Measurements from ENCODE around the gene FBXO41.
A peak's percentile ranks its signal among the peaks of the same experiment; 100 is the strongest.

FBXO41 gene

DNA sequence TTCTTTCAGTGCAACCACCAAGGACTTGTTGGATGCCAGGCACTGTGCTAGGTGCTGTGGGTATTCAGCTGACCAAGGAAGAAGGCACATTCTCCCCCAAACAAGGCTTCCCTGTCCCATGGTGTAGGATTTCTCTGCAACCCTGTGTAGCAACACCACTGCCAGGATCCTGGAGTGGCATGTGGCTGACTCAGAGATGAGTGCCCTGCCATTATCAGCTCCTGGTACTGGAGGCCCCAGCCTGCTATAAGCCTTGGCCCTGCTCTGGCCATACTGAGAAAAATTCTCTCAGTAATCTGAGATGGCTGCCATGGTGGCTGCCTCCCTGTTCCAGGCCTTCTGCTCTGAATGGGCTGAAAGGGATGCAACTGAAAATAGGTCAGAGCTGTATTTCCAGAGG is 66.0 kb downstream of the FBXO41 start:
- TF ChIP-seq, protein P1, sequence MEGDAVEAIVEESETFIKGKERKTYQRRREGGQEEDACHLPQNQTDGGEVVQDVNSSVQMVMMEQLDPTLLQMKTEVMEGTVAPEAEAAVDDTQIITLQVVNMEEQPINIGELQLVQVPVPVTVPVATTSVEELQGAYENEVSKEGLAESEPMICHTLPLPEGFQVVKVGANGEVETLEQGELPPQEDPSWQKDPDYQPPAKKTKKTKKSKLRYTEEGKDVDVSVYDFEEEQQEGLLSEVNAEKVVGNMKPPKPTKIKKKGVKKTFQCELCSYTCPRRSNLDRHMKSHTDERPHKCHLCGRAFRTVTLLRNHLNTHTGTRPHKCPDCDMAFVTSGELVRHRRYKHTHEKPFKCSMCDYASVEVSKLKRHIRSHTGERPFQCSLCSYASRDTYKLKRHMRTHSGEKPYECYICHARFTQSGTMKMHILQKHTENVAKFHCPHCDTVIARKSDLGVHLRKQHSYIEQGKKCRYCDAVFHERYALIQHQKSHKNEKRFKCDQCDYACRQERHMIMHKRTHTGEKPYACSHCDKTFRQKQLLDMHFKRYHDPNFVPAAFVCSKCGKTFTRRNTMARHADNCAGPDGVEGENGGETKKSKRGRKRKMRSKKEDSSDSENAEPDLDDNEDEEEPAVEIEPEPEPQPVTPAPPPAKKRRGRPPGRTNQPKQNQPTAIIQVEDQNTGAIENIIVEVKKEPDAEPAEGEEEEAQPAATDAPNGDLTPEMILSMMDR (conservative IDR thresholded peaks at IDR 0.05; ENCODE audit: low read length), result no peak
- H3K4me3 ChIP-seq (ENCODE audit: low read length), result no peak overlapping the region
- peak; percentile 32 for DNase-seq (ENCODE audit: low read depth)

DNA sequence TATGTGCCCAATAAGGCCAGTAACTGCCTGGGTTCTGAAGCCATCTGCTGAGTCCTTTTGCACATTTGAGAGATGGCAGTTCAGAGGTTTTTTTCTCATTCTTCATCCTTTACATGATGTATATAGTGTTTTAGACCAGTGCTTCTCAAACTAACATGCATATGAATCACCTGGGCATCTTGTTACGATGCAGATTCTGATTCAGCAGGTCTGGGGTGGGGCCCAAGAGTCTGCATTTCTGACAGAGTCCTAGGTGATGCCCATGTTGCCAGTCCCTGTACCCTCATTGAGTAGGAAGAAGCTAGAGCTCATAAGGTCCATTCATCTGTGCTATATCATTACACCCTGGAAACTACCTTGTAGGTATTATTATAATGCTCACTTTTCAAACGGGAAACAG is 66.5 kb downstream of the FBXO41 start:
- no peak overlapping the region for H3K4me3 ChIP-seq (ENCODE audit: low read length)
- TF ChIP-seq, protein P1 (conservative IDR thresholded peaks at IDR 0.05; ENCODE audit: low read length), result no peak
- DNase-seq (ENCODE audit: low read depth), result no peak

DNA sequence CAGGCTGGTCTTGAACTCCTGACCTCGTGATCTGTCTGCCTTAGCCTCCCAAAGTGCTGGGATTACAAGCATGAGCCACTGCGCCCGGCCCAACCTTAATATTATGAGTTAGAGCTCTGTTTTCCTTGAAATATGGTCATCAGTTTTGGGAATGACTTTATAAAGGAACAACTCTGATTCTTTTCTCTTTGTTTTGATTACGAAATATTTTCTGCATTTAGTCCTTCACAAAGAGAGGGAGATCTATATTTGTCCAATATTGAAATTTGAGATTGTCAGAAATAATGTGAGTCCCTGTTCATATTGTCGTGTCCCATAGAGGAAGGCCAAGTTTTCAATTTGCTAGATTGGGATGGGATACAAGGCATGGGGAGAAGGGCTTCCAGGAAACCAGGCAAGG is 67.1 kb downstream of the FBXO41 start:
- no peak for DNase-seq (ENCODE audit: low read depth)
- no peak overlapping the region for H3K4me3 ChIP-seq (ENCODE audit: low read length)
- TF ChIP-seq, protein P1 (conservative IDR thresholded peaks at IDR 0.05; ENCODE audit: low read length), result no peak

DNA sequence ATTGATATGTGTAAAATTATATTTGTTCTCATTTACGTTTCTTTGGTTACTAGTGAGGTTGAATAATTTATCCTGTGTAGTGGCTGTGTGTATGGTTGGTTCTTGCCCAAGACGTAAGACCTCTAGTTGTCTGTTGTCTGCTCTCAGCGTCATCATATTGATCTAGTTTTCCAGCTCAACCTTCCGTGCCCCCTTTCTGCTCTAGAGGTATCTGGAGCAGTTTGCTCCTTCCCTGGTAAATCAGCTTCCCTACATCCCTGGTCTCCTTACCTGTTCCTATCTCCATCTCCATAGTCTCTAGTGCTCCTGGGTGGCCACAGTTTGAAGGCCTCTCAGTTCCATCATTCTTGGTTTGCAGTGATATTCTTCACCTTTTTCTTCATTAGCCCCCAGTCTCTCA is 69.0 kb downstream of the FBXO41 start:
- DNase-seq (ENCODE audit: low read depth), result no peak
- H3K4me3 ChIP-seq (ENCODE audit: low read length), result peak overlapping the region; percentile 82
- TF ChIP-seq, protein P1 (conservative IDR thresholded peaks at IDR 0.05; ENCODE audit: low read length), result no peak

DNA sequence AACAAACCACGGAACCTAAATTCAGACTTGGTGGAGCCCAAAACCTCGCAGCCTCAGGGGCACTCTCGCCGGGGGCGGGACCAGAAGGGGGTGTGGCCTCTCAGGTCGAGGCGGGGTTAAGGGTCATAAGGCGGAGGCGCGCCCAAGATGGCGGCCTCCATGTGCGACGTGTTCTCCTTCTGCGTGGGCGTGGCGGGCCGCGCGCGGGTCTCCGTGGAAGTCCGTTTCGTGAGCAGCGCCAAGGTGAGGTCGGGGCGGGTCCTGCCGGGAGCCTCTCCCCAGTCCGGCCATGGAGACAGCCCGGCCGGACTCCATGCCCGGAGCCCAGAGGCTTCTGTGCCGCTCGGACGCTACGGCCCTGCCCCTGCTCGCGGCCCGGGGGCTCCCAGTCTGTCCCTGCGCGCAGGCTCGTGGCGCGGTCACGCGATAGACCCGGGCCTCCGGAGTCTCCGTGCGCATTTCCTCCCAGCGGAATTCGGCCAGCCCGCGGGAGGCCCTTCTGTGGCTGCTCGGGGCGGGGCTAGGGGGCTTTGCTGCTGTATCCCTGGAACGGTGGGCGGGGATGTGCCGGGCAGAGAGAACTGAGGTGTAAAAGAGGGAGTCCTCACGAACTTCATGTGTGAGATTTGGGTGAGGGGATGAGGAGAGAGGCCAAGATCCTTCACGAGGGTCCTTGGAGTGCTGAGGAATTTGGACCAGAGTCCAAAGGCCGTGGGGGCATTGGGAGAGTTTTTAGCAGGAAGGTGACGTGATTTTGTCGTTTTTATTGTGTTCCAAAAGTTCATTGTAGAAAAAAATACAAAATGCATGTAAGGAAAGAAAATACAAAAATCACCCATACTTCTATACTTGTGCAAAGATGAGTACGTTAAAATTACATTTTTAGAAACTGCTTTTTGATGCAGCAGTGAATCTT is 69.9 kb downstream of the FBXO41 start, which contains the start of gene SMYD5:
Gene SMYD5 (plus strand): TSS at position 126 of the 916 bp plus-strand sequence. CDS start 22 bp downstream, at position 148.
- H3K4me3 ChIP-seq (ENCODE audit: low read length), result peak within 1 kb of the TSS; percentile 82
- TF ChIP-seq, protein P1 (conservative IDR thresholded peaks at IDR 0.05; ENCODE audit: low read length), result no peak
- DNase-seq (ENCODE audit: low read depth), result peak; percentile 73

DNA sequence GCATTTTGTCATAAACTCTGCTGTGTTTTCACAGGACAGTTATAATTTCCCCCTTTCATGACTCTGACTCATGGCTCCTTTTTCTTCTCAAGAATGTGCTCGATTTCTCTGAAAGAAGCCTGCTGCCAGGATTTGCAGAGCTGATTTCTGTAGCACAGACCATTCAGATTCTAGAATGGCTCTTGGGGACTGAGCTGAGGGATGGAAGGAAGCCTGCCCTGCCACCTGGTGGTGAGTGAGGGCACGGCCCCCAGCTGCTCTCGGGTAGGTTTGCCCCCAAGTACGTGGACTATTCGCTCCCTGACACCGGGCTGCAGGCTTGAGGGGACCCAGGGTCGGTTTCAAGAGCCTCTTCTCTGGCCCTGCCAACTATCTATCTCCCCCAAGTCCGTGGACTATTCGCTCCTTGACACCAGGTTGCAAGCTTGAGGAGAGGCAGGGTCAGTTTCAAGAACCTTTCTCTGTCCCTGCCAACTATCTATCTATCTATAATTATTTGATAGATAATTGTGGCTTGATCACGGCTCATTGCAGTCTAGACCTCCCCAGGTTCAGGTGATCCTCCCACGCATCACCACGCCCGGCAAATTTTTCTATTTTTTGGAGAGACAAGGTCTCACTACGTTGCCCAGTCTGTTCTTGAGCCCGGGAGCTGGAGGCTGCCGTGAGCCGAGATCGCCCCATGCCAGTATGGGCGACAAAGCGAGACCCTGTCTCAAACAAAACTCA is 71.7 kb downstream of the FBXO41 start:
- DNase-seq (ENCODE audit: low read depth), result peak; percentile 91
- no peak overlapping the region for H3K4me3 ChIP-seq (ENCODE audit: low read length)
- TF ChIP-seq, protein P1 (conservative IDR thresholded peaks at IDR 0.05; ENCODE audit: low read length), result peak; percentile 87
